Suprapubic skin (tissue), 4 donors: ENCODE results near the gene RPL13.

ENCODE experiments used
- EP300 ChIP-seq: sonication (generic); formaldehyde crosslinking; IDR thresholded peaks from one replicate; pipeline ENCODE4 v1.6.1; 2017; ENCODE audit warnings: antibody characterized with exemption
- POLR2A ChIP-seq, 2 donors: fragments of 450-650 bp; IDR thresholded peaks; one replicate each; pipeline ENCODE4 v1.6.1; 2017; ENCODE audit warnings: antibody characterized with exemption in 2 of 2, mild to moderate bottlenecking in 2 of 2, moderate library complexity in 2 of 2
- POLR2AphosphoS5 ChIP-seq, 3 donors: sonication (generic); formaldehyde crosslinking; IDR thresholded peaks; one replicate each; pipeline ENCODE4 v1.6.1; 2017; ENCODE audit warnings: antibody characterized with exemption in 3 of 3
- TF ChIP-seq, protein P1 (sequence below), 2 donors: fragments of 200-600 bp in 1 of 2; fragments of 450-650 bp in 1 of 2; sonication (generic) in 1 of 2; IDR thresholded peaks; one replicate each; pipeline ENCODE4 v1.5.1; 2016 to 2019; ENCODE audit warnings: antibody characterized with exemption in 2 of 2, mild to moderate bottlenecking in 1 of 2, moderate library complexity in 1 of 2

GRCh38 chr16:89523680-89524344 lies 36.7 kb upstream of the RPL13 start:
- TF ChIP-seq POLR2A (IDR thresholded peaks at IDR 0.05) (no peak), POLR2AphosphoS5 (IDR thresholded peaks at IDR 0.05) (no peak), EP300 (no peak)
- TF ChIP-seq, protein P1, sequence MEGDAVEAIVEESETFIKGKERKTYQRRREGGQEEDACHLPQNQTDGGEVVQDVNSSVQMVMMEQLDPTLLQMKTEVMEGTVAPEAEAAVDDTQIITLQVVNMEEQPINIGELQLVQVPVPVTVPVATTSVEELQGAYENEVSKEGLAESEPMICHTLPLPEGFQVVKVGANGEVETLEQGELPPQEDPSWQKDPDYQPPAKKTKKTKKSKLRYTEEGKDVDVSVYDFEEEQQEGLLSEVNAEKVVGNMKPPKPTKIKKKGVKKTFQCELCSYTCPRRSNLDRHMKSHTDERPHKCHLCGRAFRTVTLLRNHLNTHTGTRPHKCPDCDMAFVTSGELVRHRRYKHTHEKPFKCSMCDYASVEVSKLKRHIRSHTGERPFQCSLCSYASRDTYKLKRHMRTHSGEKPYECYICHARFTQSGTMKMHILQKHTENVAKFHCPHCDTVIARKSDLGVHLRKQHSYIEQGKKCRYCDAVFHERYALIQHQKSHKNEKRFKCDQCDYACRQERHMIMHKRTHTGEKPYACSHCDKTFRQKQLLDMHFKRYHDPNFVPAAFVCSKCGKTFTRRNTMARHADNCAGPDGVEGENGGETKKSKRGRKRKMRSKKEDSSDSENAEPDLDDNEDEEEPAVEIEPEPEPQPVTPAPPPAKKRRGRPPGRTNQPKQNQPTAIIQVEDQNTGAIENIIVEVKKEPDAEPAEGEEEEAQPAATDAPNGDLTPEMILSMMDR (IDR thresholded peaks at IDR 0.05) = no peak
